Esophagus muscularis mucosa (tissue), 4 donors: ENCODE results near the gene HYI.

ENCODE experiments used
- EP300 ChIP-seq: sonication (generic); formaldehyde crosslinking; IDR thresholded peaks from one replicate; pipeline ENCODE4 v1.6.1; 2017; ENCODE audit warnings: antibody characterized with exemption
- POLR2A ChIP-seq: fragments of 450-650 bp; IDR thresholded peaks from one replicate; pipeline ENCODE4 v1.6.1; 2017; ENCODE audit warnings: antibody characterized with exemption, moderate library complexity, mild to moderate bottlenecking, low read depth
- POLR2AphosphoS5 ChIP-seq, 2 donors: sonication (generic); formaldehyde crosslinking; IDR thresholded peaks; one replicate each; pipeline ENCODE4 v1.6.1; 2017; ENCODE audit warnings: antibody characterized with exemption in 2 of 2
- TF ChIP-seq, protein P1 (sequence below), 3 experiments: fragments of 200-600 bp in 2 of 3; fragments of 450-650 bp in 1 of 3; sonication (generic) in 2 of 3; IDR thresholded peaks; one replicate each; pipeline ENCODE4 v1.5.1; 2017 to 2019; ENCODE audit warnings: antibody characterized with exemption in 3 of 3, mild to moderate bottlenecking in 2 of 3, moderate library complexity in 1 of 3

- TF ChIP-seq POLR2AphosphoS5 (IDR thresholded peaks at IDR 0.05), result no peak
- TF ChIP-seq POLR2A, result no peak
- TF ChIP-seq, protein P1, sequence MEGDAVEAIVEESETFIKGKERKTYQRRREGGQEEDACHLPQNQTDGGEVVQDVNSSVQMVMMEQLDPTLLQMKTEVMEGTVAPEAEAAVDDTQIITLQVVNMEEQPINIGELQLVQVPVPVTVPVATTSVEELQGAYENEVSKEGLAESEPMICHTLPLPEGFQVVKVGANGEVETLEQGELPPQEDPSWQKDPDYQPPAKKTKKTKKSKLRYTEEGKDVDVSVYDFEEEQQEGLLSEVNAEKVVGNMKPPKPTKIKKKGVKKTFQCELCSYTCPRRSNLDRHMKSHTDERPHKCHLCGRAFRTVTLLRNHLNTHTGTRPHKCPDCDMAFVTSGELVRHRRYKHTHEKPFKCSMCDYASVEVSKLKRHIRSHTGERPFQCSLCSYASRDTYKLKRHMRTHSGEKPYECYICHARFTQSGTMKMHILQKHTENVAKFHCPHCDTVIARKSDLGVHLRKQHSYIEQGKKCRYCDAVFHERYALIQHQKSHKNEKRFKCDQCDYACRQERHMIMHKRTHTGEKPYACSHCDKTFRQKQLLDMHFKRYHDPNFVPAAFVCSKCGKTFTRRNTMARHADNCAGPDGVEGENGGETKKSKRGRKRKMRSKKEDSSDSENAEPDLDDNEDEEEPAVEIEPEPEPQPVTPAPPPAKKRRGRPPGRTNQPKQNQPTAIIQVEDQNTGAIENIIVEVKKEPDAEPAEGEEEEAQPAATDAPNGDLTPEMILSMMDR (IDR thresholded peaks at IDR 0.05), result no peak
- no peak for TF ChIP-seq EP300
These were observed 1.6 kb upstream of the HYI start for GRCh38 chr1:43455213-43455889.
